Activated CD8-positive, alpha-beta T cell treated with anti-CD3 and anti-CD28 coated beads for 36 hours (primary cell): ENCODE data around the gene SMCHD1. TPM values are rescaled to one million over a fixed set of nuclear protein-coding genes. Genes with fewer than 3 reads are reported as not detected.

ENCODE experiments used
- ATAC-seq: fragments of 200-7000 bp; cut with Tn5 transposase; one replicate; pipeline ENCODE4 v1.10.0; 2021; ENCODE audit warnings: mild to moderate bottlenecking, moderate library complexity
- CTCF ChIA-PET: fragments of 350-600 bp; sonication (Branson Sonifier 250); formaldehyde crosslinking; loops from one replicate; lab custom pipeline; 2021; ENCODE audit warnings: antibody characterized with exemption; lab: Charles Lee
- POLR2A ChIA-PET: fragments of 350-600 bp; sonication (Branson Sonifier 250); formaldehyde crosslinking; loops from one replicate; lab custom pipeline; 2021; ENCODE audit warnings: antibody characterized with exemption; lab: Charles Lee
- DNase-seq: peaks from one replicate; pipeline ENCODE4 v3.0.0-alpha.2; 2020
- H3K27ac Mint-ChIP-seq: one replicate; pipeline ENCODE4 v1.8.0; 2021; ENCODE audit warnings: mild to moderate bottlenecking, mixed read lengths
- H3K27me3 Mint-ChIP-seq: one replicate; pipeline ENCODE4 v1.8.0; 2021; ENCODE audit warnings: mixed read lengths
- H3K36me3 Mint-ChIP-seq: one replicate; pipeline ENCODE4 v1.8.0; 2021; ENCODE audit warnings: low read depth, mixed read lengths
- H3K4me1 Mint-ChIP-seq: one replicate; pipeline ENCODE4 v1.8.0; 2021; ENCODE audit warnings: low read depth, mixed read lengths
- H3K4me3 Mint-ChIP-seq: one replicate; pipeline ENCODE4 v1.8.0; 2021; ENCODE audit warnings: mild to moderate bottlenecking, moderate library complexity, mixed read lengths
- H3K9me3 Mint-ChIP-seq: one replicate; pipeline ENCODE4 v1.8.0; 2021; ENCODE audit warnings: mixed read lengths
- intact Hi-C: fragments of 100-400 bp; cut with micrococcal nuclease; formaldehyde crosslinking; loops from one replicate; pipeline ENCODE4 v1.10.0; 2022
- total RNA-seq, 2 experiments: library from RNA; stranded (reverse); gene quantifications; one replicate each; pipeline ENCODE4 v1.2.3, GENCODE V29; 2021
- TF ChIP-seq, protein P1 (sequence below): fragments of 200-600 bp; IDR thresholded peaks from one replicate; pipeline ENCODE4 v1.8.0; 2022; ENCODE audit warnings: antibody characterized with exemption, mild to moderate bottlenecking

The SMCHD1 gene
- total RNA-seq, 2 experiments from 2014 or later = 97.4 to 98.9 TPM

DNA sequence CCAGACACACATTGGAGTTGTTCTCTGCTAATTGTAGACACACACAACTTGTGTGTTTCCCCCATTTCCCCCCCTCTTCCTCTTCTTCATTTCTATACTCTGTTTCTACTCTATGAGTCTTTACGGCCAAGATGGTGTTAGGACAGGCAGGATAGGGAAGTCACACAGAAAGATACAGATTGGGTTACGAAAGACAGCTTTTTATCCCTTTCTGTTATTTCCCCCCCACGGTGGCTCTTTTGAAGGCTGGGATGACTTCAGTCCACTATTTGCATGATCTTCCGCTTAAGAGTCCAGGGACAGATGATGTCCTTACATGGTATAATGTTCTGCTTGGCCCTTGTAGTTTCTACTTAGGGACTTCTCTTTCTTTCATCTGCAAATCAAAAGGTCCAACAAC, 189.6 kb downstream of the SMCHD1 start:
- Mint-ChIP-seq H3K9me3 (no peaks in the 10 kb centered on the region), H3K4me1 (peaks cover 21% of the 10 kb centered on the region), H3K27me3 (peaks cover 38% of the 10 kb centered on the region), H3K36me3 (no peaks in the 10 kb centered on the region), H3K27ac (no peak overlapping the region), H3K4me3 (no peak overlapping the region)
- POLR2A ChIA-PET = interaction anchor here (0.5 kb wide), 1 partner anchor 191 kb away, joined by 3 read pairs; no protein-coding TSS in a partner anchor
- TF ChIP-seq, protein P1, sequence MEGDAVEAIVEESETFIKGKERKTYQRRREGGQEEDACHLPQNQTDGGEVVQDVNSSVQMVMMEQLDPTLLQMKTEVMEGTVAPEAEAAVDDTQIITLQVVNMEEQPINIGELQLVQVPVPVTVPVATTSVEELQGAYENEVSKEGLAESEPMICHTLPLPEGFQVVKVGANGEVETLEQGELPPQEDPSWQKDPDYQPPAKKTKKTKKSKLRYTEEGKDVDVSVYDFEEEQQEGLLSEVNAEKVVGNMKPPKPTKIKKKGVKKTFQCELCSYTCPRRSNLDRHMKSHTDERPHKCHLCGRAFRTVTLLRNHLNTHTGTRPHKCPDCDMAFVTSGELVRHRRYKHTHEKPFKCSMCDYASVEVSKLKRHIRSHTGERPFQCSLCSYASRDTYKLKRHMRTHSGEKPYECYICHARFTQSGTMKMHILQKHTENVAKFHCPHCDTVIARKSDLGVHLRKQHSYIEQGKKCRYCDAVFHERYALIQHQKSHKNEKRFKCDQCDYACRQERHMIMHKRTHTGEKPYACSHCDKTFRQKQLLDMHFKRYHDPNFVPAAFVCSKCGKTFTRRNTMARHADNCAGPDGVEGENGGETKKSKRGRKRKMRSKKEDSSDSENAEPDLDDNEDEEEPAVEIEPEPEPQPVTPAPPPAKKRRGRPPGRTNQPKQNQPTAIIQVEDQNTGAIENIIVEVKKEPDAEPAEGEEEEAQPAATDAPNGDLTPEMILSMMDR = no peak
- CTCF ChIA-PET = interaction anchor here (0.7 kb wide), 1 partner anchor 144 kb away, joined by 3 read pairs; no protein-coding TSS in a partner anchor
- intact Hi-C loops = loop anchor here (5.0 kb wide), 1 partner anchor 47 kb away; no protein-coding TSS in a partner anchor
- ATAC-seq (no peak), DNase-seq (no peak)

DNA sequence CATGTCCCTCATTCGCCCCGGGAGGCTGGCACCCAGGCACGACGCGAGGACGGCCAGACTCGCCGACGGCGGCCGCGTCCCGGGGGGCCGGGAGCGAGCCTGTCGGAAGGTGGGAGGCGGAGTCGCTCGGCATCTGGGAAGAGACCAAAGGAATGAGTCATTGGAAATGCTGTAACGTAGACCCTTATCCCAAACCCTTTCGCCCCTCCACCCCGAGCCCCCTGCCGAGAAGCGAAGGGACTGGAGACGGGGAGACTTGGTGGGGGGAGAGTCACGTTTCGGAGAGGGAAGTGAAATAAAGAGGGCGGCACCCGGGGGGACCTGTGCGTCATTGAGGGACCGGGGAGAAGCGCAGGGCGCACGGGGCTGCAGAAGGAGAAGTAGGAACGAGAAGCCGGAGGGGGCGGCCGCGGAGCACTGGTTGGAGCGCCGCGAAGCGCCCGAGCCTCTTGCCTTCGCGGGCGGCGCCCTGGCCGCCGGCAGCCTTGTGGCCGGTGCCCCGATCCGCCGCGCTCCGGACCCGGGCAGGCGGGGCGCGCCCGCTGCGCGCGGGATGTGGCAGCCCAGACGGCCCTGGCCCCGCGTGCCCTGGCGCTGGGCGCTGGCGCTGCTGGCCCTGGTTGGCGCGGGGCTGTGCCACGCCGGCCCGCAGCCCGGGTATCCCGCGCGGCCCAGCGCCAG, 191.2 kb downstream of the SMCHD1 start, which contains the start of gene EMILIN2:
TSS of gene EMILIN2 (plus strand) at position 371 of the 681 bp plus-strand sequence. CDS start at position 554, 183 bp downstream.
- intact Hi-C loops = loop anchor here (5.0 kb wide), 1 partner anchor 46 kb away; no protein-coding TSS in a partner anchor

DNA sequence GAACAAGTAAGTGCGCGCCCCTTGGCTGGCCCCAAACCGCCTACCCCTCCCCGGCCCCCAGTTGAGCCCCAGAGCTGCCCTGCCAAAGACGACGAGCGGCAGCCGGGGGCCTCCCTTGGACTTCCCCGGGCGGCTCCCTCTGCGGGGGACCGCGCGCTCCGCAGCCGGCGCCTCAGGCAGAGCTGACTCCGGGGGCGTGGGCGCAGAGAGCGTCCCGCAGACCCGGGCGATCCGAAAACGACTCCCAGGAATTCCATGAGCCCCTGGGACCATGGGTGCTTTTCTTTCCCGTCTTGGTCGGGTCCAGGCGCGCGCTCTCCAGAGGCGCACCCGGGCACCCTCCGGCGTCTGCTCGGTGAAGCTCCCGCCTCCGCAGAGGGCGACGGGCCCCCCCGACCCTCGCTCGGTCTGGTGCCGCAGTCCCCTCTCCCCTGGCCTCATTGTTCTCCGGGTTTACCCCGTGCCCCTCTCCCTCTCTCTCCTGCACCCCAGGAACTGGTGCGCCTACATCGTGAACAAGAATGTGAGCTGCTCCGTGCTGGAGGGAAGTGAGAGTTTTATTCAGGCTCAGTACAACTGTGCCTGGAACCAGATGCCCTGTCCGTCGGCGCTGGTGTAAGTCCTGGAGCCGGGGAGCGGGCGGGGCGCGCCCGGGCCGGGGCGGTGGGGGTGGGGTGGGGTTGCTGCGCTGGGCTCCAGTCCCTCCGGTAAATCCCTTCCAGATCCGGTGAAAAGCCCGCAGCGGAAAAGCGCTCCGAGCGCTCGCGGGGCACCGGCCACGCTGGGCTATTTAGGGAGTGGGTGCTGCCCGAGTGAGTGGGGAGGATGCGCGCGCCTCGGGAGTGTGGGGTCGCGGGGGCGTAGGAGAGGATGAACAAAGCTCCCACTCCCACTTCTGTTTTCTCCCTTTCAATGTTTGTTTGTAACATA, 192.1 kb downstream of the SMCHD1 start:
- TF ChIP-seq, protein P1 = no peak
- ATAC-seq (peak; percentile 67), DNase-seq (peak; percentile 58)
- H3K27me3 Mint-ChIP-seq = peaks cover 41% of the 10 kb centered on the region
- ChIA-PET POLR2A (interaction anchor here (0.6 to 1.3 kb wide), 4 partner anchors 10 to 313 kb away, joined by 3 to 4 read pairs (median 3); no protein-coding TSS in a partner anchor), CTCF (interaction anchor here (0.8 to 1.2 kb wide), 3 partner anchors 63 to 544 kb away, joined by 3 read pairs; no protein-coding TSS in a partner anchor)
- H3K27ac Mint-ChIP-seq = no peak overlapping the region
- no peaks in the 10 kb centered on the region for H3K9me3 Mint-ChIP-seq
- H3K4me3 Mint-ChIP-seq = peak overlapping the region; percentile 77
- peaks cover 27% of the 10 kb centered on the region for H3K4me1 Mint-ChIP-seq
- no peaks in the 10 kb centered on the region for H3K36me3 Mint-ChIP-seq
- intact Hi-C loops = loop anchor here (5.0 kb wide), 1 partner anchor 45 kb away; no protein-coding TSS in a partner anchor

More for the DNA sequence above, 191.2 kb downstream of the SMCHD1 start, which contains the start of gene EMILIN2:
- H3K36me3 Mint-ChIP-seq = no peaks in the 10 kb centered on the region
- POLR2A ChIA-PET = interaction anchor here (1.0 to 1.3 kb wide), 2 partner anchors 40 to 44 kb away, joined by 3 read pairs; no protein-coding TSS in a partner anchor
- DNase-seq (peak; percentile 68), ATAC-seq (peak; percentile 38)
- no peaks in the 10 kb centered on the region for H3K9me3 Mint-ChIP-seq
- TF ChIP-seq, protein P1 = no peak
- CTCF ChIA-PET = interaction anchor here (1.0 to 1.2 kb wide), 2 partner anchors 305 to 545 kb away, joined by 3 read pairs; no protein-coding TSS in a partner anchor
- H3K4me3 Mint-ChIP-seq = peak within 1 kb of the TSS; percentile 77
- H3K4me1 Mint-ChIP-seq = peaks cover 27% of the 10 kb centered on the region
- H3K27me3 Mint-ChIP-seq = peaks cover 41% of the 10 kb centered on the region
- peak within 1 kb of the TSS; percentile 40 for H3K27ac Mint-ChIP-seq

DNA sequence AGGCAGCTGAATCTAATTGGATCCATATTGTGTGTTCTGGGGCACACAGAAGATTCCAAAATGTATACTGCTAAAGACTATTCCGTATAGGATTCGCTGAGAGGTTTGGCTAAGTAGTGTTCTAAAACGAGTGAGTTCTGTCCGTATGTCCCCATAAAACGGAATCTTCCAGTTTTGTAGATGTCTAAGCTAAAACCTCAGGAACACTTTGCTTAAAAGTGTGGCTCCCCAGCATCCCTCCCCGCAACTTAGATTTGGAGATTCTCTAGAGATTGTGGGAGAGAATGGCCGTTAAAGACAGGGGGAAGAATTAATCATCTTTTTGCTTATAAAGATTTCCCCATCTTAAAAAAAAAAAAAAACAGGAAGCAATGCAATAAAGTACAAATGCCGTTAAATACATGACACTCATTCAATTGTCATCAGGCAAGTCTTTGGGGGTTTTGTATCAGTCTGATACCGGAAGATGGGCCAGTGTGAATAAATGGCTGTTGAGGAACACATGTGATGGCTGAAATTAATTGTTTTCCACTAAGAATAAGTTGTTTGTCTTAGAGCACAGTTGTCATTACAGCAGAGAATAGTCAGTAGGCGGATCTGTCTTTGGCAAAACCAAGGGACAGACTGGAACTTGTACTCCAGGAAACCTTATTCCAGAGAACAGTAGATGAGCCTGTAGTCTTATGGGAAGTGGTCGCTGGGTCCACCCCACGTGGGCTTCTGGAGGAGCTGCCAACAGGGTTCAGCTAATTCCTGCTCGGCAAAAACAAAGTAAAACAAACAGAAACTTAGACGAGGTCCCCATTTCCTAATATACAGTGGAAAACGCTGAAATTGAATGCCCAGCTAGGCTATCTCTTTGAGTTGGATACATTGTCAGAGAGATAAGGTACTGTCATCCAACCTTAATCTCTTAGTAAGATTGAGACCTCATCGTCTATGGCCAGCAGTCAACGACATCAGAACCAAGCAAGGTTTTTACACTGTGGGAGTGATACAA, 193.0 kb downstream of the SMCHD1 start:
- Mint-ChIP-seq H3K4me1 (peaks cover 27% of the 10 kb centered on the region), H3K9me3 (no peaks in the 10 kb centered on the region), H3K4me3 (peak overlapping the region; percentile 77), H3K36me3 (no peaks in the 10 kb centered on the region), H3K27ac (no peak overlapping the region), H3K27me3 (peaks cover 40% of the 10 kb centered on the region)
- TF ChIP-seq, protein P1 = no peak
- intact Hi-C loops = loop anchor here (5.0 kb wide), 1 partner anchor 44 kb away; no protein-coding TSS in a partner anchor
- CTCF ChIA-PET = no interaction called here
- ATAC-seq (peak; percentile 29), DNase-seq (no peak)
- POLR2A ChIA-PET = interaction anchor here (0.6 to 1.3 kb wide), 4 partner anchors 9 to 312 kb away, joined by 3 to 4 read pairs (median 3); no protein-coding TSS in a partner anchor
